ENCODE measurements around the gene FGG. TPM values are rescaled to one million over a fixed set of nuclear protein-coding genes. Genes with fewer than 3 reads are reported as not detected.

Gene FGG
- not detected for total RNA-seq (2021; fragmentation: NEBNext Ultra II Directional; extraction: Animal tissue kit (Norgen Biotek cat#: 25700))
- long read RNA-seq, result 0 reads

DNA sequence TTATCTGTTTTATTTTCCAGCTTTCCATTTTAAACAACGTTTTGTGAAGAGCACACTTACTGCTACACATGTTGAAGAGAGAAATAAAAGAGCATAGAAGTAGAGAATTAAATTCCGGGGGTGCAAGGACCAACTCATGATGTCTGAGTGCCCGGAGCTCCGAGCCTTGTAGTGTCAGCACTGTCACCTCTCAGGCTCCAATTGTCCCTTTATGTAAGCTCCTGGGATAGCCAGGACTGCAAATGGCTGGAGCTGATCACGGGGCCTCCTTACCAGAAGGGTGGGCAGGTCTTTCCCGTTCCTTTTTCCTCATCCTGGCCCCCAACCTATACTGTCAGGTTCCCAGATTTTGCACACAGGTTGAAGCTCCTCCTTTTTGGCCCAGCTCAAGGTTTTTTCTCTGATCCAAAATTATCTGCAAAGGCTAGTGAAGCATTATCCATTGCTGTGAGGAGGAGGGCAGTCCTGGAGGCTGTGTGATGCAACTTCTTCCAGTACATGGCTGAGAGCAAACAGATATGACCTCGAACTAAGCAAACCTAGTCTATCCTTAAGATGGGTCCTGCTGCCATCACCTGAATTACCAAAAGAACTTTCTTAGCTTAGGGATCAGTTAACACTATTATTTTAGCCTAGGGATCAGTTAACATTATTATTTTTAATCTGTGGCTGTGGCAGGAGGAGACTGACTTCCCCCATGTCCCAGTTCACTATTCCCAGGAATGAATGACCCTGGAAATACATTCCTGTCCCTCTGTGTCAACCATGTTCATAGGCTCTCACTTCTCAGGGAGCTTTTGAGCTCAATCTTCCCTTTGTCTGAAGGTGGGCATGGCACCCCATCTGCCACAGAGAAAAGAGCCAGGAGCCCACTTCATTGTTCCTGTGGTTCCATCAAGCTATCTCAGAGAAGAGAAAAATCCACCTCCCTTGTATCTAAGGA is at the start of gene FGG:
Gene FGG (minus strand): TSS at position 185 of the 943 bp plus-strand sequence. CDS start 47 bp downstream, at position 138.
- Mint-ChIP-seq H3K4me3 (no peak within 1 kb of the TSS), H3K9me3 (no peaks in the 10 kb centered on the region), H3K27ac (no peak within 1 kb of the TSS), H3K27me3 (ENCODE audit: insufficient read depth) (peaks cover 2% of the 10 kb centered on the region), H3K36me3 (ENCODE audit: low read depth) (no peaks in the 10 kb centered on the region), H3K4me1 (ENCODE audit: low read depth) (no peaks in the 10 kb centered on the region)
- no peak for DNase-seq
- TF ChIP-seq, protein P1, sequence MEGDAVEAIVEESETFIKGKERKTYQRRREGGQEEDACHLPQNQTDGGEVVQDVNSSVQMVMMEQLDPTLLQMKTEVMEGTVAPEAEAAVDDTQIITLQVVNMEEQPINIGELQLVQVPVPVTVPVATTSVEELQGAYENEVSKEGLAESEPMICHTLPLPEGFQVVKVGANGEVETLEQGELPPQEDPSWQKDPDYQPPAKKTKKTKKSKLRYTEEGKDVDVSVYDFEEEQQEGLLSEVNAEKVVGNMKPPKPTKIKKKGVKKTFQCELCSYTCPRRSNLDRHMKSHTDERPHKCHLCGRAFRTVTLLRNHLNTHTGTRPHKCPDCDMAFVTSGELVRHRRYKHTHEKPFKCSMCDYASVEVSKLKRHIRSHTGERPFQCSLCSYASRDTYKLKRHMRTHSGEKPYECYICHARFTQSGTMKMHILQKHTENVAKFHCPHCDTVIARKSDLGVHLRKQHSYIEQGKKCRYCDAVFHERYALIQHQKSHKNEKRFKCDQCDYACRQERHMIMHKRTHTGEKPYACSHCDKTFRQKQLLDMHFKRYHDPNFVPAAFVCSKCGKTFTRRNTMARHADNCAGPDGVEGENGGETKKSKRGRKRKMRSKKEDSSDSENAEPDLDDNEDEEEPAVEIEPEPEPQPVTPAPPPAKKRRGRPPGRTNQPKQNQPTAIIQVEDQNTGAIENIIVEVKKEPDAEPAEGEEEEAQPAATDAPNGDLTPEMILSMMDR (IDR thresholded peaks at IDR 0.05), result no peak

DNA sequence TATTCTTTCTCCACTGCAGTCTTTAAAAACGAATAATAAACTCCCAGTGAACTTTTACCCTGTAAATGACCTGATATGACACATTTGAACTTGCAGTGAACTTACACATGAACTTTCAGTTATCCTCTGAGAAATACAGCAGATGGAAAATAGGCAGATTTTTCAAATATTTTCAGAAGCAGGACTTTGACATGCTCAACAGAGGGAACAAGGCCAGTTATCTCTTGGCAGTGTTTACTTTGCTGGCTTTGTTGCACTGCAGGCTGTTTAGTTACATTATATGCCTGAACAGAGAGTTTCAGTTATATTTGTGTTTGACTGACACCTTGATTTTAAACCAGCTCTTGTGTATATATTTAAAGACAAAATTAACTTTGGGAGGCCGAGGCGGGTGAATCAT is 47.6 kb upstream of the FGG start:
- TF ChIP-seq, protein P1 (IDR thresholded peaks at IDR 0.05), result no peak
- no peak overlapping the region for H3K4me3 Mint-ChIP-seq
- no peaks in the 10 kb centered on the region; the same call in 1 of the 2 replicates for H3K27me3 Mint-ChIP-seq (ENCODE audit: insufficient read depth)
- H3K9me3 Mint-ChIP-seq, result peaks cover 17% of the 10 kb centered on the region; the same call in 1 of the 2 replicates
- no peak overlapping the region for H3K27ac Mint-ChIP-seq
- DNase-seq, result no peak
- H3K36me3 Mint-ChIP-seq (ENCODE audit: low read depth), result no peaks in the 10 kb centered on the region
- H3K4me1 Mint-ChIP-seq (ENCODE audit: low read depth), result no peaks in the 10 kb centered on the region

DNA sequence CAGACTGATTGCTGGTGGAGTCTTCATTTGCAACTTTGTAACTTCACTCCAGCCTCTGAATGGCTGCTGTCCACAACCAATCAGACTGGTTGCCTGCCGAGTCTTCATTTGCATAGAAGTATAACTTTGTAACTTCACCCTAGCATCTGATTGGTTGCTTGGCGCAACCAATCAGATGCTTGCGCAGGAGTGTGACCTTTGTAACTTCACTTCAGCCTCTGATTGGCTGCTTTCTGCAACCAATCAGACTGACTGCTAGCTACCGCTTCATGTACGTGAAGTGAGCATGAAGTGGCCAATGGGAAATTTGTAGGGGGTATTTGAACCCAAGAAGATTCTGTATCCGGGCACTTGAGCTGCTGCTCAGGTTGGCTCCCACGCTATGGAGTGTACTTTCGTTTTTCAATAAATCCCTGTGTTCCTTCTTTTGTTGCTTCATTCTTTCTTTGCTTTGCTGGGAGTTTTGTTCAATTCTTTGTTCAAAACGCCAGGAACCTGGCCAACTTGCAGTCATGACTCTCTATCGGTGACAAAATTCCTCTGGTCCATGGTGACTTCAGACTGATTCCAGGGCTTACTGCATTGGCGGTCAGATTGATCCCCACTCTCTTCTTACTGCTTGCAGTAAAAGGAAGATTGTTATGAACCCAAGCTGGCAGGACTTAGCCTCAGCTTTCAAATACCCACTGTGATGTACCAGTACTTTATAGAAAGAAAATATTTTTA is 46.4 kb upstream of the FGG start:
- no peaks in the 10 kb centered on the region for H3K4me1 Mint-ChIP-seq (ENCODE audit: low read depth)
- TF ChIP-seq, protein P1 (IDR thresholded peaks at IDR 0.05), result no peak
- no peak overlapping the region for H3K27ac Mint-ChIP-seq
- no peaks in the 10 kb centered on the region for H3K36me3 Mint-ChIP-seq (ENCODE audit: low read depth)
- H3K27me3 Mint-ChIP-seq (ENCODE audit: insufficient read depth), result no peaks in the 10 kb centered on the region; the same call in 1 of the 2 replicates
- DNase-seq, result no peak
- no peak overlapping the region for H3K4me3 Mint-ChIP-seq
- H3K9me3 Mint-ChIP-seq, result peaks cover 17% of the 10 kb centered on the region; the same call in 1 of the 2 replicates

DNA sequence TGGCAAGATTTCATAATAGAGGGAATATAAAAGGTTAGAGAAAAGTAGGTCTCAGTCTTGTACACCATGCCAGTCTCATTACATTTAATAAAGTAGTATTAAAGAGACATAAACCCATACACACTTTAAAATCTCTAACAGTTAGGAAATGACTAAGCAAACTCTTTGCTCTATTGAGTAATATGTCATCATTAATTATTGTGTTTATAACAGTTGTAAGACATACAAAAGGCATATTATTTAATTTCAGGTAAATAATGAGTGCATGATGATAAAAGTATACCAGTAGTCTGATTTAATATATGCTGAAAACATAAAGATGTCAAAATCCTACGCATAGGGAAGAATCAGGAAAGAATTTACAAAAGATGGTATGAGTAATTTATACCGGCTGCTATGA is 31.0 kb upstream of the FGG start:
- H3K9me3 Mint-ChIP-seq, result no peaks in the 10 kb centered on the region; the same call in 1 of the 2 replicates
- no peaks in the 10 kb centered on the region for H3K36me3 Mint-ChIP-seq (ENCODE audit: low read depth)
- H3K27ac Mint-ChIP-seq, result no peak overlapping the region
- no peak for DNase-seq
- TF ChIP-seq, protein P1 (IDR thresholded peaks at IDR 0.05), result no peak
- no peaks in the 10 kb centered on the region for H3K4me1 Mint-ChIP-seq (ENCODE audit: low read depth)
- H3K27me3 Mint-ChIP-seq (ENCODE audit: insufficient read depth), result peaks cover 2% of the 10 kb centered on the region
- no peak overlapping the region for H3K4me3 Mint-ChIP-seq

DNA sequence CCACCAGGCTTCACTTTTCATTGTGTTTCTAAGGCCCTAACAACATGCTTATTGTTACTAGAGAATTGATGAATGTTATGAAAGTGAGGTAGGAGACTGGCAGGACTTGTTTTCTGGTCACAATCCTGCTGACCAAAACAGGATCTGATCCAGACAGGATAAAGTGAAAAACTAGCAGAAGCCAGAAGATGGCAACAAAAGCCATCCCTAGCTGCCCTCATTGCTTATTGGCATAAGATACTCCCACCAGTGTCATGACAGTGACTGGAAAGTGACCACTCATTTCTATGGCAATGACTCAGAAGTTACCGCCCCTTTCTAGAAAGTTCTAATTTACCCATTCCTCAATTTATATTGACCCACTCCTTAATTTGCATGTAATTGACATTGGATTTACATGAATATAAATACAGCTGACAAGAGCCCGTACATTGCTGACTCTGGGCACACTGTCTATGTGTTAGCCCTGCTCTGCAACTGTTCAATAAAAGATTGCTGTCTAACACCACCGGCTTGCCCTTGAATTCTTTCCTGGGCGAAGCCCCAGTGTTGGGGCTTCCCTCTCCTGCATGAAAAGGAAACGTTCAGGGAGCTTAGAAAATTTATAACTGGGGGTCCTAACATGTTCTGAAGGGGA is 30.0 kb upstream of the FGG start:
- H3K9me3 Mint-ChIP-seq, result no peaks in the 10 kb centered on the region; the same call in 1 of the 2 replicates
- no peak for DNase-seq
- H3K36me3 Mint-ChIP-seq (ENCODE audit: low read depth), result no peaks in the 10 kb centered on the region
- H3K4me1 Mint-ChIP-seq (ENCODE audit: low read depth), result peaks cover 2% of the 10 kb centered on the region
- peaks cover 2% of the 10 kb centered on the region for H3K27me3 Mint-ChIP-seq (ENCODE audit: insufficient read depth)
- no peak overlapping the region for H3K4me3 Mint-ChIP-seq
- TF ChIP-seq, protein P1 (IDR thresholded peaks at IDR 0.05), result no peak
- H3K27ac Mint-ChIP-seq, result no peak overlapping the region

Data from HFFc6 (cell line).